Measurements from ENCODE around the gene PSD4.
A peak's percentile ranks its signal among the peaks of the same experiment; 100 is the strongest.

The PSD4 gene

GRCh38 chr2:113238871-113239839 lies 65.4 kb downstream of the PSD4 start:
- no peak for DNase-seq (ENCODE audit: low spot score)

DNA sequence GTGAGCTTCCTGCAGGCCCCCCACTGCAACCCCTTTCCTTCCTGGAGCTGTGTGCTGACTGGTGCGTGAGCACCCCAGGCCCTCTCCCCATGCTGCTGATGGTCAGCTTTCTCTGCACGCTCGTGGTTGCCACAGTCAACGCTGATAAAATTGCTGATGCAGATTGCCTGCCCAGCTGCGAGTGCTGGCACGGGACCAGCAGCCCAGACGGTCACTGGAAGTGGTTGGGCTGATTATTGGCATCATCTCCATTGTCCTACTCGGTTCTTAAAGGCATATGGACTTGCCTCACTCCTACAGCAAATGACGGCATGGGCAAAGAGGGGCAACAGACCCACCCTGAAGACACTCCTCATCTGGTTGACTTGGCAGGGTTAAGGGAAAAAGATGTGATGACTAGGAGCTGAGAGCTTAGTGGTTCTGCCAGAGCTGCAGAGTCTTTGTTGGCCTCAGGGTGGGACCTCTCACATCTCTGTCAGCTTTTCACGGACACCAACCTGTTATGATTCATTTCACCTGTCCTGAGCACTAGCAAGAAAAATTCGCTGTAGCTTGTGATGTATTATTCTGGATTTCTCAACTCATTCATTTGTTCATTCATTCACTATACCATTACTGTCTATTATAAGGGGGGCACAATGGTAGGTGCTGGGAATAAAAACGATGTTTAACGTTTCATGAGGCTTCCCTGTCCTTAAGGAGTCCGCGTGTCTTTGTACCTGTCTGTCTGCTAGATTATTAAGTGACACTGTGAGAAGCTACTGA lies 66.6 kb downstream of the PSD4 start:
- peak; percentile 79 for DNase-seq (ENCODE audit: low spot score)

DNA sequence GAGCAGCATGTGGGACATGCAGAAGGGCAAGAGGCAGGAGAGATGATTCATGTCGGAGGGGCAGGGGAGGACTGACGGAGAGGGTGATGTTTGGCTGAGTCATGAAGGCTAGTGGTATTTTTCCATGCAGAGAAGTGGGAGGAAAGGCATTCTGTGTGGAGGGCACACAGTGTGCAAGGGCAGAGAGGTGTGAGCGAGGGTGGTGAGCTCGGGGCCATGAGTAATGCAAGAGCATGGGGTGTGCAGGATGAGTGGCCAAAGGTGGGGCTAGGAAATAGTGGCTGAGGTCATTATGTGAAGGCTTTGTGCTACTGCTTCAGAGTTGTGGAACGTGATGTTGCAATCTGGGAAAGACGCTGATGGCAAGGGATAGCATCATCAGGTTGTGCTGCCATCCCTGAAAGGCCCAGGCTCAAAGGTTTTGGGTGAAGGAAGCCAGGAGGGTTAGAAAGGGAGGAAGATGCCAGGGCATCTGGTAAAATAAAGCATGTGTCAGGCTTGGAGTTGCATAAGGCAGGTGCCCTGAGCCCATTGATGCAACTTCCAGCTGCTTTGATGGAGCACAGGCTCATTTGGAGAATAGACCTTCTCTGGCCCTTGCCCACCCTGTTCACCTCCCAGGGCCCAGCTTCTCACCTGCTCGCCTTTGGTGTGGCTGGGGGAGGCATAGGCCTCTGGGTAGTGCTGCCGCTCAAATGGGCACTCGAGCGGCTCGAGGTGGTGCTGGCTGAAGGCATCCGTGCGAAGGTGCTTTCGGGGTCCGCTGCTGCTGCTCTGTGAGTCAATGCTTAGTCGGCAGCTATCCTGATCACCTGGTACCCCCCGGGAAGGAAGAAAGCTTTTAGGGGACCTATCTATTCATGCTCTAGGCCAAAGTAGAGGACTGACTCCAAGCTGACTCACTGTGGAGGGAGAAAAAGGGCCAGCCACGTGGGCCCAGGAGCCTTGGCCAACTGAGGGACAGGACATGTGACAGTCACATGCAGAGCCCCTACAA lies 67.4 kb downstream of the PSD4 start:
- DNase-seq (ENCODE audit: low spot score), result peak; percentile 99

DNA sequence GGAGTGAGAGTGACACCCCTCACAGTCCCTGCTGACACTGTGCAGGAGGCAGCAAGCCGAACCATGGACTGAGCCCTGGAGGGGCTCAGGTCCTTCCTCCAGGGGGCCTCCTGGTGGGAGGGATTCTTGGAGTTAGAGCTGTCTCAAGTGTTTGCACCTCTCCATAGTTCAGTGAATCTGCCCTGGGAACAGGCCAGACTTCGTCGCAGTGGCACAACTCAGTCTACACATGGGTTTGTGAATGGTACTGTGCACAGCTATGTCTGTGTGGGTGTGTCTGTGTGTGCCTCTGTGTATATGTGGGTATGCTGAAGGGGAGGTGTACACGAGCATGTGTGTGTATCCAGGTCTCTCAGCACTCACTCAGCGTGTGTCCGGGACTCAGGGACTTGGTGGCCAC lies 68.6 kb downstream of the PSD4 start:
- no peak for DNase-seq (ENCODE audit: low spot score)

DNA sequence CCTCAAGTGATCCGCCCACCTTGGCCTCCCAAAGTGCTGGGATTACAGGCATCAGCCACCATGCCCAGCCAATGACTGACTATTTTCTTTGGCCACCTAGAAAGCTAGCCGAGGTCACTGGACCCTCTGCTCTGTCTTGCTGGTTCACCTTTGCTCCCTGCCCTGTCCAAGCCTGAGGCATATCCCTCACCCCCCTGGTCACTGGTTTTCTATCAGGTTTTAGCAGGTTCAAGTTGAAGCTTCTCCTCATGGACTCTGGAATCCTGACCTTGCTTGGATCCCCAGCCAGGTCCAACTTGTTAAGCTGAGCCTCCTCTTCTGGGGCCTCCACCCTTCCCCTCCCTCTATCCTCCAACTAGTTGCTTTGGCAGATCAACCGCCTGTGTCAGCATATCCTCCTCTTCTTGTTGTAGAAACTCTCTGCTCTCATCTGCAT lies 71.5 kb downstream of the PSD4 start:
- no peak for DNase-seq (ENCODE audit: low spot score)

DNA sequence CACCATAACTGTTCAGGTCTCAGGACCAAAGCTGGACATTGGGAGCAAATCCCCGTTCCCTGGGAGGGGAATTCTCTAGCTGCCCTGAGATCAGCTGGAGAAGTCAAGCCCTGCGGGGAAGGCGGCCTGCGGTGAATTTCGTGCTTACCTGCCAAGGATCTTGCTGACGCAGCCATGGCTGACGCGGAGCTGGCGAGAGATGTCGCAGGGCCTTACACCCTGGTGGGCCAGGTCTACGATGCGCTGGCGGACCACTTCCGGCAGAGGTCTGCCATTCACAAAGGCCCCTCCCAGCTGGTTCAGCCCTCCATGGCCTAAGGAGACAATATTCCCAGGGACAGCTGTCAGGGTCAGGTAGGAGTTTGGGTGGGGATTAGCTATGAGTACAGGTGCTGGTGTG lies 72.8 kb downstream of the PSD4 start:
- DNase-seq (ENCODE audit: low spot score), result no peak

DNA sequence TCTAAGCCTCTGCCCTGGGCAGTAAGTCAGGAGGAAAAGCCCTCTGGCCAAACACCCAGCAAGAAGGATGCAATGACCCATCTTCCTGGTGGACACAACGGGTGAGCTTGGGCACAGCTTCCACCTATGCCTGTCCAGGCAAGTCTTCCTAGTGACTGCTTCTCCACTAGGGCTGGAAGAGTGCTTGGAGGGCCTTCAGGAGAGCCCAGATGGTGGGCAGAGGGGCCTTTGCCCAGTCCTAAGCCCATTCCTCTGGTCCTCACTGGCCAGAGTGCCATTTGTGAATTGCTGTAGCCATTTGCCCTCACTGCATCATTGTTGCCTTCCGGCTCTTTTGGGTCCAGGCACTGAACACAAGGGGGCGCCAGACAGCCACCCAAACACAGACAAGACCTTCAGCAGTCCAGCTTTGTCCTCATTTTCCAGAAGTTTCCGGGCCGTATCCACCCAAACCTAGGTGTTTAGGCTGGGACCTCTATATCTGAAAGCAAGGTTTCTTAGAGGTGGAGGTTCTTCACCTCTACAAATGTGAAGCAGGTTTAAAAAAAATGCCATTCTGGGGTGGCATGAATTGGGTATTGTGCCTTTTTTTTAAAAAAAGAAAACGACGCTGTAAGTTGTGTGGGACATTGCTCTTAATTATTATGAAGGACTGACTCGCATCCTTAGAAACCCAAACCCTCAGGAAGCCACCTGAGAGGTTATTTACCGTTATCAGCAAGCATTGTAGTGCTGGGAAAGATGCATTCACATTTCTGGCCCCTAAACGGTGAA lies 75.4 kb downstream of the PSD4 start:
- peak; percentile 81 for DNase-seq (ENCODE audit: low spot score)

GRCh38 chr2:113251118-113251517 lies 77.3 kb downstream of the PSD4 start:
- peak; percentile 61 for DNase-seq (ENCODE audit: low spot score)

DNA sequence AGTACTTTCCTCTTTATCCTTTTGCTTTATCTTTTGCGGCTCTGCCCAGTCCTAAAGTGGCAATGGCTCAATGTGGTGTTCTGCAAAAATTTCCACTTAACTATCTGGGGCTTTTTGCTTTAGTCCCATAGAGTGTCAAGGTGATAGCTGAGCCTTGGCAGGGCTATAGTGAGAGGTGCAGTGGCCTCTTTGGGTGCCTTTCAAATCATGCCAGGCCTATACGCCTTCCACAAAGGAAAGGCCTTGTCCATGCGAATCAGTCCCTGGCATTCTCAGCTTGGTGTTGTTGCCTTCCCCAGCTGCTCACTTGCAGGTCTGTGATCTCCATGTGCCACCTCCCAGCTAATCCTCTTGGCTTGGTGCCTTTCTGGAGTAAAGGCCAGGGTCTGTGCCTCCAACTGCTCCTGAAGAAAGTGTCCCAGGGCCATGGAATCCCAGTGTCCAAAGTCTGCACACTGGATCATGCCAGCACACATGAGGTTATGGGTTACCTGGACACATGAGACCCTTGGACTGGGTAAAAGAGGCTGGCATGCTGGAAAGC lies 78.3 kb downstream of the PSD4 start:
- DNase-seq (ENCODE audit: low spot score), result no peak

DNA sequence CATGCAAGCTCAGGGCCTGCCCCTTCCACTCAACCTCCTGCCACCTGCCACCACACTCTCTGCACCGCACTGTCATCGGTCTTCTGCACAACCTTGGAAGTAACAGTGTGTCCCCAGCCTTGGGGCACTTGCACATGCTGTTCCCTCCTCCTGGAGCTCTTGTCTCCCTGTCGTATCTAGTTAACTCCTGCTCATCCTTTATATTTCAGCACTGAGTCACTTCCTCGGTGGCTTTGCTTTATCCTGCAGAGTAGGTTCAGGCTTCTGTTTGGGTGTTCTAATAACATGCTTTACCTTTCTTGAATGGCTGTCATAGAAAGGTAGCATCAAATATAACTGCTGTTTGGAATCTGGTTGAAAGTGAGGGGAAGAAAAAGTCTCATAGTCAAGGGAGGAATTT lies 79.7 kb downstream of the PSD4 start:
- no peak for DNase-seq (ENCODE audit: low spot score)

DNA sequence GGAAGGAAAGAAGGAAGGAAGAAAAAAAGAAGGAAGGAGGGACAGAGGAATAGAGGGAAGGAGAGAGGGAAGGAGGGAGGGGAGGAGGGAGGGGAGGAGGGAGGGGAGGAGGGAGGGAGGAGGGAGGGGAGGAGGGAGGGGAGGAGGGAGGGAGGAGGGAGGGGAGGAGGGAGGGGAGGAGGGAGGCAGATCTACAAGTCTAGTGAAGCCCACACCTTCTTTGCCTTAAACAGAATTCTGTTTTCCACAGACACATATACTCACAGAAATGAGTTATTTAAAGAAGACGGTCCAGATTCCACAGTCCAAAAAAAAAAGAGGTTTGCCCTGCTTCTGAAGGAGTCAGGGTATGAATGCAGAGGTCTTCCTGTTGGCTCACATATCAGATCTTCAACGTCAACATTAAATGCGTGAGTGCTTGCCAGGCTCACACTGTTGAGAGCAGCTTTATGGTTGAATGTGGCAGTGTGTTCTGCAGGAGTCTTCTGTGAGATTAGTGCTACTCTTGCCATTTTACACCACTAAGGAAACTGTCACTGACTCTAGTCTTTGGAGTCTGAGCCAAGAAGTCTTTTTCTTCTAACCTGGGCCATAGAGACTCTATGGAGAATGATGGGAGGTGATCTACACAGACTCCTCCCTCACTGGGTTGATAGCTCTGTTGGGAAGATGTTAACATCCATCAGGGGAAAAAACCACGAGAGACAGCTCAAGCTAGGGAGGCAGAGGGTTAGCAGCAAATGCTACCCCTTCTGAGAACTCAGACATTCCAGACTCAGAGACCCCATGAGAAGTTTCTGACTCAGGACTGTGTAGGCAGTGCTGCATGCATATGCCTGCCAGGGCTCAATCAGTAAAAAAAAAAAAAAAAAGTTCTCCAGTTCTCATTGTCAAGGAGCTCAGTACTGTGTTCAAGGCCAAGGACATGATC lies 81.6 kb downstream of the PSD4 start:
- no peak for DNase-seq (ENCODE audit: low spot score)

DNA sequence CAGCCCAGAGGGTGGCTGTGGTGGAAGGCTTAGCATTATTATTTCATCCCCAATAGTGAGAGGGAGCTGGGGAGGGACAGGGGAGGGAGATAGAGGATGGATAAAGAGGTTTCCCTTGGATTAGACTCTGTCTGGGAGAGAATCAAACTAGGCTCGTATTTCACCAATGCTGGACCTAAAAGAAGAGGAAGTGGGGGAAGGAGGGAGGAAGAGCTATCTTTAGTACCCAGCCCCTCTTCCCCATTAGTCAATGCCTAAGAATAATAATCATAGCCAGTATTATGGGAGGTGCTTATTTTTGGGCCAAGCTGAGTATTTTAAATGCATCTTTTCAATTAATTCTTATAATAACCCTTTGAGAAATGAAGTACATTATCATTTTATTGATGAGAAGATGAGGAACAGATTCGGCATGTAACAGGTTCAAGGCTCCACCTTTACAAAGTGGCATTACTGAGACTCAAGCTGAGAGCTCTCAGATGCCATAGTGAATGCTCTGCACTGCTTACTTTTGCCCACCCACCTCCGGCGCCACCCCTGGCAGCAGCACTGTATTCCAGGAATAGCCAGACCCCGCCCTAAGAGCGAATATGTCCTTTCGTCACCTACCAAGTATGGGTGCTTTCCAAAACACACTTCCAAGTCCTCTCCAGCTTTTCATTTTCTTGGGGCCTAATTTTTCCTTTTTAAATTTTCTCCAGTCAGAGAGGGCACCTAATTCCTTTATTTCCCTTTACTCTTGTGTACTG lies 83.9 kb downstream of the PSD4 start:
- no peak for DNase-seq (ENCODE audit: low spot score)

DNA sequence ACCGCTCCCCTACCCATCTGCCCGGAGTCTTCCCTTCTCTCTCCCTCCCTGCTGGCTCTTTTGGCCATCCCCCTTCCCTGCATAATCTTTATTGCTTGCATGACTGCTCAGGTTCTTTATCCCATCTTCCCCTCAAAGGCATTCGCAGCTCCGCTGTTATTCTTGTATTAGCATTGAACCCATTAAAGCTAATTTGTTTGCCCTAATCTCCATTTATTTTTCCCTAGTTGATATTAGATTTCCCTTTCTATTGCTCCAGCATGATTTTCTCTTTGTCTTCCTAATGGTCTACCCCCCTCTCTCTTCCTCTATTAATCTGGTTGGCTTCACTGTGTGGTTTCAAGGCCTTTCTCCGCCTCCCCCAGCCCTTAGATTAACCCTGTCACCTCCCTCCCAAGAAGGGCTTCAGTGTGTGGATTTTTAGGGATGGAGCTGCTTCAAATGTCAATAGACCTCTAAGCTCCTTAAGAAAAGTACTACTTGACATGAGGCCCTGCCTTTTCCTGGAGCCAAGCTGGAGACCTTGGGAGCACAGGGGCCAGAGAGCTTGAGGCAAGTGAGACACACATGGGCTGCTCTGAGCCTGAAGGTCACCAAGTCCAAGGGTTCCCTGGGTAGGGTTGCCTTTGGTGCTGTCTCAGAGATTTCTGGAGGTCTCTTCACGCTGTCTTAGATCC lies 84.8 kb downstream of the PSD4 start:
- DNase-seq (ENCODE audit: low spot score), result no peak

Data from kidney capillary endothelial cell (primary cell).